HG03045 (cell line): Measurements from ENCODE around the gene PALLD.

ENCODE experiments used
- ATAC-seq: cut with Tn5 transposase; IDR thresholded peaks from one replicate; pipeline ENCODE4 v1.9.1; 2021; ENCODE audit warnings: mild to moderate bottlenecking, moderate library complexity; ENCODE audit not compliant: unreplicated experiment

PALLD gene

GRCh38 chr4:168857546-168858314 lies 360.9 kb downstream of the PALLD start:
- no peak for ATAC-seq

GRCh38 chr4:168859100-168859499 lies 362.2 kb downstream of the PALLD start:
- ATAC-seq: no peak

- peak; percentile 92 for ATAC-seq
These were observed 363.2 kb downstream of the PALLD start for GRCh38 chr4:168859888-168860694.

GRCh38 chr4:168860827-168861226 lies 364.0 kb downstream of the PALLD start:
- no peak for ATAC-seq

- no peak for ATAC-seq
These were observed 367.1 kb downstream of the PALLD start for GRCh38 chr4:168863719-168864647.

GRCh38 chr4:168864821-168865541 lies 368.1 kb downstream of the PALLD start:
- ATAC-seq: no peak

GRCh38 chr4:168865854-168866253 lies 369.0 kb downstream of the PALLD start:
- ATAC-seq: no peak

GRCh38 chr4:168866635-168867034 lies 369.8 kb downstream of the PALLD start:
- ATAC-seq: no peak

- no peak for ATAC-seq
These were observed 370.3 kb downstream of the PALLD start for GRCh38 chr4:168867128-168867527.

GRCh38 chr4:168868044-168868781 lies 371.4 kb downstream of the PALLD start:
- ATAC-seq: peak; percentile 58

GRCh38 chr4:168868802-168869201 lies 371.9 kb downstream of the PALLD start:
- ATAC-seq: no peak

GRCh38 chr4:168870004-168870403 lies 373.2 kb downstream of the PALLD start:
- no peak for ATAC-seq

- no peak for ATAC-seq
These were observed 374.8 kb downstream of the PALLD start for GRCh38 chr4:168871632-168872031.

- no peak for ATAC-seq
These were observed 377.2 kb downstream of the PALLD start for GRCh38 chr4:168874083-168874482.

- no peak for ATAC-seq
These were observed 379.3 kb downstream of the PALLD start for GRCh38 chr4:168876106-168876505.

GRCh38 chr4:168877511-168878491 lies 380.9 kb downstream of the PALLD start:
- peak; percentile 32 for ATAC-seq

GRCh38 chr4:168878623-168879022 lies 381.8 kb downstream of the PALLD start:
- no peak for ATAC-seq

- ATAC-seq: no peak
These were observed 382.3 kb downstream of the PALLD start for GRCh38 chr4:168879188-168879587.
